Measurements from ENCODE around the gene GIT1.

GIT1 gene

DNA sequence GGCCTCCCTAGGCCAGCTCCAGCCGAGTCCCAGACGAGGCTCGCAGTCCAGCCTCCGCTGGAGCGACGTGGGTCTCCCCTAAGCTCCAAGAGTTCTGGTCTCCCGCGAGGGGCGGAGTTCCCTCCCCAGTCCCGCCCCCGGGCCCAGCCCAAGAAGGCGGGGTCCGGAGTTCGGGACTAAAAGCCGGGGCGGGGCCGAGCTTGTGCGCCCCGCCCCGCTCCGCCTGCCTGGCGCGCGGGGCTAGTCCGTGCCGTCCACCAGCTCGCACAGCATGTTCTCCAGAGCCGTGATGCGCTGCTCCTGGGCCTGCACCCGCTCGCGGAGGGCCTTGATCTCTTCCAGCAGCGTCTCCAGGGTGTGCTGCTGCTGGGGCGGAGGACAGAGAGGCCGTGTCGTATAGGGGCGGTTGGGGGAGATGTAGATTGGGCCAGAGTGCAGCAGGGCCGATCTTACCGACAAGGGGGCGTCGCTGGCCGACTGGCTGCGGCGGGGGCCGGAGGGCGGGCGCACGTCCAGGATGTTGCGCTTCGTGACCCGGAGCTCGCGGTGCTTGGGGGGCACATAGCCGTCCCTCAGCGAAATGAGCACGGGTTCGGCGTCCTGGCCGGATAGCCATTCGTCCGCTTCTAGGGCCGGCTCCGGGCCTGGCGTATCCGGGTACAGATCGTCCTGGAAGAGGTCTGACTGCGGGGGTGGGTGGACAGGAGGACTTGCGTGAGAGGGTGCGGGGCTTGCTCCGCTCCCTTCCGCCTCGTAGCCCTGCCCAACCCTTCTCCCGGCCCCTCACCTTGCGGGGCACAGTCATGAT, 26.2 kb upstream of the GIT1 start:
- peak; percentile 85 to 89 for DNase-seq

DNA sequence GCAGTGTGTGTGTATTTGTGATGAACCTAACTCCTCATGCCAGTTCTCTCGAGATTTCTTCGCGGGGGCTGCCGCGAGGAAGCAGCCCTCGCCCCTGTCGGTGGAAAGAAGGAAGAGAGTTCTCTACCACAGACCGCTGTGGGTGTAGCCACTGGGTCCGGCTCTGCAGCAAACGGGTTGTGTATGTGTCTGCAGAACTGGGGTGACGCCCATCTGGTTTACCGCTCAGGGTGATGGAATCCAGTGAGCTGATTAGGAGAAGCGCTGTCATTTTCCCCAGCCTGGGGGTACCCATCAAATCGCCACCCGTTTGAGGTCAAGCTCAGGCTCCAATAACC, 25.6 kb upstream of the GIT1 start:
- peak; percentile 60 to 61 for DNase-seq

DNA sequence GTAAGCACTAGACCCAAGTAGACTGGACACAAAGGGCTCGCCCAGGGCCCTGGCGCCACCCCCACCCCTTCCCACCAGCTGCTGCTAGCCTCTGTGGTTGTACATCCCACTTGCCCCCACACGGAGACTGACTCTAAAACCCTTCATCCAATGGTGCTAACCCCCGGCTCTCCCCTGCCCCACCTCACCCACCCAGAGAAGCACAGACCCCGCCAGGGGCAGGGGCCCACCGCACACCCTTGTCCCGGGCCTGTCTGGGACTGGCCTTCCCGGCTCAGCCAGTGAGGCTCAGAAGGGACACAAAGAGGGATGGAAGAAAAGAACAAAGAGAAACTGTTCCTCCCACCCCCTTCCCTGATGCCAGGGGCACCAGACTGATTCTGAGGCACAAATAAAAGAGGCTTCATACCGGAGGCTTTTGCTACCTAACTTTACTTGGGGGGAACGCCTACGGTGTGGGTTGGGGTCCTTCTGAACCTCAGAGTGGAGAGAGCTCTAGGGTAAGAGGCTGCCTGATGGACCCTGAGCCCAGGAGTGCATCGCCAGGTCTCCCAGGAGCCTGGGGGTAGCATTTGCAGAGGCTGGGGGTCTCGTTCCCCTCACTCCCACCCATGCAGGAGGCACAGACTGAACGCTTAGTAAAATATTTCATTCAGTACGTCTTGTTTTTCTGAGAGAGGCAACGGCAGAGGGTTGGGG, 25.1 kb upstream of the GIT1 start:
- no peak for DNase-seq

DNA sequence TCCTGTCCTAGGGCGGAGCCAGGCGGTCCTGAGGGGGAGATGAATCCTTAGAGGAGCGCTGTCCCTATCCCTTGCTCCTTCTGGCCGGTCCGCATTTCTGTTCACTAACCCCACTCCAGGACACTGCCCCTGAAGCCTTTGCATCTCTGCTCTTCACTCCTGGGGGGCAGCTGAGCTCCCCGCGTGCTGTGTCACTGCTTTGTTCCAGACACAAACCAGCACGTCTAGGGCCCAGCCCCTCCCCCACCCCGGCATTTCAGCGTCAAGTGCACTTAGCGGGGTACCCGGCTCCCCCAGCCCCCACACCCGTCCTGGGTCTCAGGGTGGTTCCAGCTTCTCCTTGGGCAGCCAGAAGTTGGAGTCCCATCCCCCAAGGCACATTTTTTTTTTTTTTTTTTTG, 24.4 kb upstream of the GIT1 start:
- DNase-seq: no peak

DNA sequence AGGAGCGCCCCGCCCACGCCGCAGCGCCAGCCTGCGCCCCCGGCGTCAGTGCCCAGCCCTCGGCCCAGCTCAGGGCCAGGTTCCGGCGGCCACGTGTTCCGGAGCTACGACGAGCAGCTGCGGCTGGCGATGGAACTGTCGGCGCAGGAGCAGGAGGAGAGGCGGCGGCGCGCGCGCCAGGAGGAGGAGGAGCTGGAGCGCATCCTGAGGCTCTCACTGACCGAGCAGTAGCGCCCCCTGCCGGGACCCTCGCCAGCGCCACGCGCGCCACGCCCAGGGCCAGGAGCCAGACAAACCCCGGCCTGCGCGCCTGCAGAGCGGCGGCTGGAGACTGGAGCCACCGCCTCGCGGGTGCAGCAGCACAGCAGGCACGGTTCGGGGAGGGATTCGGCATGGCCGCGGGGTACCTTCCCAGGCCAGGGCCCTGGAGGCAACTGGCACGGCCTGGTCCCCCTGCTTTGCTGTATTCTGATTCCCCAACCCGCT, 23.9 kb upstream of the GIT1 start:
- peak; percentile 98 to 99 for DNase-seq

DNA sequence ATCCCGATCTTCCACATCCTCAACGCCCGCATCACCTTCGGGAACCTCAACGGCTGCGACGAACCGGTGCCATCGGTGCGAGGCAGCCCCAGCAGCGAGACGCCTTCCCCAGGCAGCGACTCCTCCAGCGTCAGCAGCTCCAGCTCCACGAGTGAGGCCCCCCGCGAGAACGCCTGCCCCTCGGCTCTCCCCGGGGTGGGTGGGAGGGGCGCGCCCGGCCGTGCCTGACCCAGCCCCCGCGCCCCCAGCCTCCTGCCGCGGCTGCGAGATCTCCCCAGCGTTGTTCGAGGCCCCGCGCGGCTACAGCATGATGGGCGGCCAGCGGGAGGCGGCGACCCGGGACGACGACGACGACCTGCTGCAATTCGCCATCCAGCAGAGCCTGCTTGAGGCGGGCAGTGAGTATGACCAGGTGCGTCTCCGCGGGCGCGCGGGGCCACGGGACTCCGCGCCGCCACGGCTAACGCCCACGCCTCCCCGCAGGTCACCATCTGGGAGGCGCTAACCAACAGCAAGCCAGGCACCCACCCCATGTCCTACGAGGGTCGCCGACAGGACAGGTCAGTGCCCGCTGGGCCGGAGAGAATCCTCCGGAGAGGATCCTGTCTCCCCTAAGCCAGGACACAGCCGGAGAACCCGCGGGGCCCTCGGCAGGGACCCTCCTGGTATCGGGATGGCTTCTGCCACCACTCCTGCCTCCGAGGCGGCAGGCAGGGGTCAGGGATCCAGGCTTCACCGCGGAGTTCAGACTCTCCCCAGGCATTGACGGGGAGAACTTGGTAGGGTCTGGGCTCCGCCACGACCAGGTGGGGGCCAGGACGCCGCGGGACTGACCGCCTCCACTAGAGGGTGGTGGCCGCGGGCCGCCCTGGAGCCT, 23.2 kb upstream of the GIT1 start:
- DNase-seq: no peak

DNA sequence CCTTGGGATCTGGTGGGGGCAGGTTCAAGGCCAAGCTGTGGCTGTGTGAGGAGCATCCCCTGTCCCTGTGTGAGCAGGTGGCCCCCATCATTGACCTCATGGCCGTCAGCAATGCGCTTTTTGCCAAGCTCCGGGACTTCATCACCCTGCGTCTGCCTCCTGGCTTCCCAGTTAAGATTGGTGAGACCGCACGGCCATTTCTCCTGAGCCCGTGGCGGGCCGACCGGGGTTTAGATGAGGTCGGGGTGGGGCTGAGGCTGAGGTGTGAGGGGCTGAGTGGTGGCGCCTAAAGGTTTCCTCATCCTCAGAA, 22.6 kb upstream of the GIT1 start:
- no peak for DNase-seq

DNA sequence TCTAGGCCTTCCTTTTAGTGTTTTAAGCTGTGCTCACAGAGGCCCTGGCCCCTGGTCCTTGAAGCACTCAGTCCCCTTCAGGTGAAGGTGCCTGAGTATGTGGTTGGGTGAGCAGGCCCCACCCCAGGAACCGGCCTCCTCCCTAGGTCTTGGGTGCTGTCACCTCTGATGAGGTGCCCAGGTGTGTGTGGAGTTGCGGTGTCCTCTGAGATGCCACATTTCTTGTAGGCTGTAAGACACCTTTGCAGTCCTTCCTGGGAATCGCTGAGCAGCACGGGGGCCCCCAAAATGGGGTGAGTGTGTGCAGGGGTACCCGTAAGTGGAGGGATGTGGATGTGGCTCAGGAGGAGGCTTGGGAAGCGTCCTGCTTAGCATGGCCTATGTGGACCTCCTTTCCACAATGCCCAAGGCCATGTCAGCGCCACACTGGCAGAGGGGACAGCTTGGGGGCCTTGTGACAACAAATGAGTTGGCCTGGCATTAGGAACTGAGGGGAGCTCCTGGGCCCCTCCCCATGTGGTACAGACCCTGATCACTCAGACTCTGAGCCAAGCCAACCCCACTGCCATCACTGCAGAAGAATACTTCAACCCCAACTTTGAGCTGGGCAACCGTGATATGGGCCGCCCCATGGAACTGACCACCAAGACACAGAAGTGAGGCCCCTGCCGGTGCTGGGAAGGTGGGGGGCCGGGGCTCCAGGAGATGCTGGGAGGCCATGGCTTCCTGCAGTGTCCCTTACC, 22.1 kb upstream of the GIT1 start:
- no peak for DNase-seq

DNA sequence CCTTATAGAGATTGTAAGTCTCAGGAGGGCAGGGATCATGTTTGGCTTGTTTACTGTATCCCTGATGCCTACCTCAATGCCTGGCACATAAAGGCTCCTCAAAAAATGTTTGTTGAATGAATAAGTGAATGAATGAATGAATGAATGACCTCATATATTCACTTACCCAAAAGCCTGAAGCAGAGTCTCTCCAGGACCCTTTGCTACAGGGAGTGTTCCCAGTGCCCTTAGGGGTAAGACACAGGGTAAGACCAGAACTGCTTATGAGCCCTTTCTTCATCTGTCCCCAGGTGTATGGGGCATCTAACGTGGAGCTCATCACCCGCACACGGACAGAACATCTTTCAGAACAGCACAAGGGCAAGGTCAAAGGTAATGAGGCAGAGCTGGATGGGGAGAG, 20.9 kb upstream of the GIT1 start:
- no peak for DNase-seq

DNA sequence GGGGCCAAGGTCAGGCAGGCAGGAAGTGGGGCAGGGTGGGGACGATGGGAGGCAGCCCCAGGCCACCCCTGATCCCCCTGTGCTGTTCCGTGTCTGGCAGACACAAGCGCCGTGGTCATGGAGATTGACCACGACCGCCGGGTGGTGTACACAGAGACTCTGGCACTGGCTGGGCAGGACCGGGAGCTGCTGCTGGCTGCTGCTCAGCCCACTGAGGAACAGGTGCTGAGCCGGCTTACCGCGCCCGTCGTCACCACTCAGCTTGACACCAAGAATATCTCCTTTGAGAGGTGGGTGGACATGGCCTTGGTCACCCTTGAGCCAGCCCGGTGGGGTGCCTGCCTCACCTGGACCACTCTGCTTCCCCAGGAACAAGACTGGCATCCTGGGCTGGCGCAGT, 19.5 kb upstream of the GIT1 start:
- DNase-seq: no peak

DNA sequence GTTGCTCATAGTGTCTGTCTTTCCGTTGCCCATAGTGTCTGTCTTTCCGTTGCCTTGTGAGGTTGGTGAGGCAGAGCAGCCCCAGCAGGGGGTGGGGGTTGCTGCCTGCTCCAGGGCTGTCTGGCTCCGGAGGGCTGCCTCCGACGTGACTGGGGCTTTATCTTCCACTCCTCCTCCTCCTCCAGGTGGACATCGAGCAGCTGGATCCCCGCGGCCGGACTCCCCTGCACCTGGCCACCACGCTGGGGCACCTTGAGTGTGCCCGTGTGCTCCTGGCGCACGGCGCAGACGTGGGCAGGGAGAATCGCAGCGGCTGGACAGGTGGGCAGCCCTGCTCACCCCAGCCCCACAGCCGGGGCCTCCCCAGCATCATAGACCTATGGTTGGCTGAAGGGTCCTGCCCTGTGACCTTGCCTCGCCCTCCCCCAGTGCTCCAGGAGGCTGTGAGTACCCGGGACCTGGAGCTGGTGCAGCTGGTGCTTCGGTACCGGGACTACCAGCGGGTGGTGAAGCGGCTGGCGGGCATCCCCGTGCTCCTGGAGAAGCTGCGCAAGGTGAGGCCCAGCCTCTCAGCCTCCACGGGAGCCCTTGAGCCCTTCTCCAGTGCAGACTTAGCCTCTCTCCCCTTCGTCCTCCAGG, 18.2 kb upstream of the GIT1 start:
- DNase-seq: no peak

DNA sequence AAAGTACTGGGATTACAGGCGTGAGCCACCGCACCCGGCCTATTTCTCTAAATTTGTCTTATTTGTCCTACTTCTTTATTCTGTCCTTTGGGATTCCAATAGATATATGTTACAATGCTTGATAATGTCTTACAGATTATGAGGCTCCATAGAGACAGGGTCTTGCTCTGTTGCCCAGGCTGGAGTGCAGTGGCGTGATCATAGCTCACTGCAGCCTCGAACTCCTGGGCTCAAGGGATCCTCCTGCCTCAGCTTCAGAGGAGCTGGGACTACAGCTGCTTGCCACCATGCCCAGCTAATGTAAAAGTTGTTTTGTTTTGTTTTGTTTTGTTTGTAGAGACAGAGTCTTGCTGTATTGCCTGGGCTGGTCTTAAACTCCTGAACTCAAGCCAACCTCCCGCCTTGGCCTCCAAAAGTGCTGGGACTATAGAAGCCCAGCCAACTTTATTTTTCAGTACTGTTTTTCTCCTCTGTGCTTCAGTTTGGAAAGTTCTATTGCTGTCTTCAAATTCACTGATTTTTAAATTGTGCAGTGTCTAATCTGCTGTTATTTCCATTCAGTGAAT, 13.7 kb upstream of the GIT1 start:
- no peak for DNase-seq

DNA sequence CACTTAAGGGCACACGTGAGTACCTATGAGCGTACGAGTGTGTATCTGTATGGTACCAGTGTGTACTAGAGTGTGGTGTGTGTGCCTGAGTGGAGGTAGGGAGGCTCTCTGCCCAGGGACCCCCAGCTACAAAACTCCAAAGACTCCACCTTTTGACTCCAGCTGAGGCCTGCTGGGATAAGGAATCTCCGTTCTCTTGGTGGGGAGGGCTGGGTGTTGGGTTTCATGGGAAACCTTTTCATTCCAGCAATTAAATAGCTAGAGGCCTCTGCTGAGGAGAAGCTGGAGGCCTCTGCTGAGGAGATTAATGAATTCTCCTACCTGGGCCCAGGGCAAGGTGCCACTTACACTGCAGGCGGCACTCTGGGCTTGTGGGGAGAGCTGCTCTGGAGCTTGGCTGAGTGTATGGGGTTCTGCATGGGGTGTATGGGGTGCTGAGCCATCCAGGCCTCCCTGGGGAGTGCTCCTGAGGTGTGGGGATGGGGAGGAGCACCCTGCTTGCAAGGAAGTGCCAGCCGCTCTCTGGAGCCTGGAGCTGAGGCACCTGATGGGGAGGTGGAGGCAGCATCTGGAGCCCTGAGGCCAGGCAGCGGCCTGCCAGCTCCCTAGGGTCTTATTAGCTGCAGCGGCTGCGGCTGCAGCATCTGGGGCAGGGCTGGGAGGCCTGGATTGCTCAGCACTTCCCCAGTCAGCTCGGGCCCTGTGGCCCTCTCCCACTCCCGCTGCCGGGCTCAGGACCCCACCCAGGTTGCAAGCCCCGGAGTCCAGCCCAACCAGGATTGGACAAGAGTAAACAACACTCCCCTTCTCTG, 8.1 kb upstream of the GIT1 start:
- DNase-seq: no peak

DNA sequence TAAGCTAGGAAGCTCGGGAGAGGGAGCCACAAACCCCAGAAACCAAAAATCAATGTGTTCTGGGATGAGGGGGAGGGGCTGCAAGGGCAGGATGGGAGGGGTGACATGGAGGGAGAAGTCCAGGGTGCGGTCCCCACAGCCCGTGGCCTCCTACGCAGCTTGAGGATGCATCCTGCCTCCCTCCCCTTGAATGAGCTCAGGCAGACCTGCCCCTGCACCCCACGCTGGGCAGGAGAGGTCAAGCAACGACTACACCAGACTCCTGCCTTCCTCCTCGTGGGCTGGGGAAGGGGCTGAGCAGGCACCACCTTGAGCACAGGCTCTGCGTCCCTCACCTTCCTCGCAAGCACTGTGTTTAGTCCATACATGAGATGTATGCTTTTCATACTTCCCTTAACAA, 7.4 kb upstream of the GIT1 start:
- DNase-seq: no peak

DNA sequence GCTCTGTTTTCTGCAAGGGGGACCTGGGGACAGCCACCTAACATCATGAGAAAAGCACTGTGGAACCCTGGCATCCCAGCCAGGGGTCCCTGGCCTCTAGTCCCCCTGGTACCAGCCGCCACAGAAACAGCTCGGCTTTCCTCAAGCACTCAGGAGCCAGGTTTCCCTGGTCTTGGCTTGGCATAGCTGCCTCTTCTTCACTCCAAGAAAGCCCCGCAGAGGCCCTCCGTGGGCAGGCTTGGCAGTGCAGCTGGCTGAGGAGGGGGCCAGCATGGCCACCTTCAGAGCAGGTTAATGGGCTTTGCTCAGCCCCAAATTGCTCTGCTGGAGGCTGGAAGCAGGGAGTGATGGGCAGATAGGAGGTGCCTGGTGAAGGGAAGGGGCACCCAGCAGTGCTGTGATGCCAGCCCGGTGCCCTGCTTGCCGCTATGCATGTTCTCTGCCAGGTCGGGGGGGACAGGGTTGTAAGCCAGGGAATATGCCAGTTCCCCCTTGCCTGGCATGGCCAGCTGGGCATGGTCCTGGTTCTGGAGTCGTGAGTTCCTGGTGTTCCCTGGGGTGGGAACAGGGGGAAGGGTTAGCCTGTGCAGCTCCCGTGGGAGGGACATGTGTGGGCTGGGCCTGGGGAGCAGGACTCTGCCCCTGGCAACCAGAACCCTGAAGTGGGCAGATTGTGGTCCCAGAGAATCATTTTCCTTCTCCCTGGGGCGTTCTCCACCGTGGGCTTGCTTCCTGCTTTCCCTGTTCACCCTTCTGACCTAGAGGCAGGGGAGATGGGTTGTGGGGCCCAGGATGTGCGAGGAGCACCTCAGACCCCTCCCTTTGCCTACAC, 6.7 kb upstream of the GIT1 start:
- DNase-seq: no peak

DNA sequence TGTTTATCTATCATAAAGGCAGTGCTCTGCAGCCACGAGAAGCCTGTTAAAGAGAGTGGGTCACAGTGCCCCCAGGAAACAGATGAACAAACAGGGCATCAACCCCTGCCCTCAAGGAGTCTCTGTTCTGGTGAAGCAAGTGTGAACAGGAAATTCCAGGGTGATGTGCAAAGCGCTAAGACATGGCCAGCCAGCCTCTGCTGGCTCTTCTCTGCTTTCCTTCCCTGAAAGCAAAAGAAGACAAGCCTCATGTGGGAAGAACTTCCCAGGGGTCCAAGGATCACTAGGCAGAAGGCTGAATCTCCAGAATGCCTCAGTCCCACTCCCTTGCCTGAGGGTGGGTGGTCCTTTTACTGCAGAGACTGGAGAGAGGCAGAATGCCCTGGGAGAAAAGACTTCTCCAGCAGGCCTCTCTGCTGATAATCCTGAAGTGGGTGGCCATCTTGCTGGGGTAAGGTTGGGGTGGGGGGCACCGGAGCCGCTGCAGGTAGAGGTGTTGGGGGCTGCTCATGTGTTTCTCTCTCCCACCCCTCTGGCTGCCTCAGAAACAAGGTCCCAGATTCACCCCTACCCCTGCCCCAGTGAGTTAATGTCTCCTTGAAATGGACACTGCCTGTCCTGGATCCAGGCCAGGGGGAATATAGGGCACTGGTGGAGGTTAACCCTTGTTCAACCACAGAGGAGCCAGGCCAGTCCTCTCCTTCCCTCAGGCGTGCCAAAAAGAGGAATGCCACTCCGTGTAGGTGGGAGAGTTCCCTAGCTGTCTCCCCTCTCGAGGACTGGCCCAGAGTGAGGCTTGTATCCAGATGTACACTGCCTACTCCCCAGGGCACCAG, 5.9 kb upstream of the GIT1 start:
- no peak for DNase-seq

DNA sequence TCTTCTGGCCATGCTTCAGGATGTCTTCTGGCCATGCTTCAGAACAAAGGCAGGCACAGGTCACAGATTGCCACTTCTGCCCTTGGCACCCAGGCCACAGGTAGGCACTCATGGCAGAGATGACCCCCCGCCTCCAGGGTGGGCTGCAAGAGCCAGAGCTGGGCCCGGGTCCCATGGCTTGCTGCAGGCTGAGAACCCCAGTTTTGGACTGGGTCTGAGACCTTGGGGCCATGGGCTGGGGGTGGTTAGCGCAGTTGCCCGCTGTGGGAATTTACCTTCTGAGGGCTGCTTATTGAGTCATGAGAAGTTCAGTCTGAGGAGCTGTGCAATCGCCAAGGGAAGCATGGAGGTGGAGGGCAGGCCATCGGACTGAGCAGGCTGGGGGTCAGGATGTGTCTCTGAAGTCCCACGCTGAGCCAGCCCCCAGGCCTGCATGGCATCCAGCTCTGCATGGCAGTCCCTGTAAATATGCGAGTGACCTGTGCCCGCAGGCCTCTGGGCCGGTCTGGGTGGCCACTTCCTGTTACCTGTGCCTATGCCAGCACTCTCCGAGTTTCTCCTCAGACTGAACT, 5.2 kb upstream of the GIT1 start:
- no peak for DNase-seq

DNA sequence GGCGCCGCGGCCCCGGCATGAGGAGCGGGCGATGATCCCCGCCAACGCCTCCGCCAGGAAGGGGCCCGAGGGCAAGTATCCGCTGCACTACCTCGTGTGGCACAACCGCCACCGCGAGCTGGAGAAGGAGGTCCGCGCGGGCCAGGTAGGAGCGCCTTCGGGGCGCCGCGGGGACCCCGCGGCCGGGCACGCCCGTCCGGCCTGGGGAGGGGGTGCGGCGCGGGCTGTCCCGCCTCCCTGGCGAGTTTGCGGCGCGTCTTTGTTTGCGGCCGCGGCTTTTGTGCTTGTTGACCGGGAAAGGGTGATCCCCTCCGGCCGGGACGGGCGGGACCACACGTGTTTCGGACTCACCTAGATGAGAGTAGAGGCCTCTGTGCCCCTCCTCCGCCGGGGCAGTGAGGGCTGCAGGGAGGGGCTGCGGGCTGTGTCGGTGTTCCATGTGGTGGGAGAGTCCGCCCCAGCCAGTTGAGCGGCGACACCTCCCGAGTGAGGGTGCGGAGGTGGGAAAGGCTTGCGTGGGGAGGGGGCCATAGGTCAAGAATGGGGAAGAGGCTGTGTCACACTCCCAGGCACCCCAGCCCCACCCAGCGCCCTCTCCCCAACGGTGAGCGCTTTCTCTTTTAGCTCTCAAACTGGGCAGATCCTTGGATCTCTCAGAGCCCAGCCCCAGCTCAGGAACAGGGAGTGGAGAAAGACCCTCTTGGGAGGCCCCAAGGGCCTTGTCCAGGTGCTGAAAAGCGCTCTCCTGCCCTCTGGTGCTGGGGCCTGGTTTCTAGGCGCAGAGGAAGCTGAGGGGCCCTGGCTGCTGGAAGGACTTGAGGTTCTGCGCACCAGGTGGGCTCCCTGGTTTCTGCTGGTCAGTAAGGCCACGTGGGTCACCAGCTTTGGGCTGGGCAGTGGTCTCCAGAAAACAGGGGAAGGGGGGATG, 4.4 kb upstream of the GIT1 start:
- DNase-seq: peak in 1 of 2 donors; percentile 51

Data from stimulated activated CD4-positive, alpha-beta T cell treated with anti-CD3 and anti-CD28 coated beads, Interleukin-2, amount 100 ng/mL, for 24 hours (primary cell).